RCC 7860 (cell line): Measurements from ENCODE around the gene COL6A3.
"Not testable (repeated sequence)": the region's sequence is repeated elsewhere in the genome, so short reads cannot be mapped to it uniquely, and the experiment has no call there.

Experiments used
- DNase-seq: peaks from one replicate; pipeline ENCODE4 v3.0.0-alpha.2; 2015; ENCODE audit warnings: low spot score
- FAIRE-seq: peaks from 2 replicates; lab custom pipeline; 2012; peaks lifted over from hg19 to GRCh38; lab: Jason Lieb, UNC

COL6A3 gene

DNA sequence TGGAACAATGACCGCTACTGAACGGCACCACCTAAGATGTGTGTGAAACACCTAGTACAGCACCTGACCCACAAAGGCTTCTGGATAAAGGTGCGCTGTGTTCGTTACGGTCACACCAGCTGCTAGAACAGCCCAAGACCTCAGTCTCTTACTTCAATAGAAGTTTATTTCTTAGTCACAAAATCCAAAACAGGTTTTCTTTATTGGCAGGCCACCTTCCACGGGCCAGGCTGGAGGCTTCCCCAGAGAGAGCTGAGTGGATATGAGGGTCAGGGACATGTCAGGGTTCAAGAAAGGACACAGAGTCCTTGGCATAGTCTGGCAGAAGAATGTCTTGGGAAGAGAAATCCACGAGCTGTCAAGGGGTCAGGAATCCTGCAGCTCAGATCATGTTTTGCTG is 92.2 kb downstream of the COL6A3 start:
- FAIRE-seq (no peak), DNase-seq (no peak)

GRCh38 chr2:237320801-237321560 is 93.0 kb downstream of the COL6A3 start:
- FAIRE-seq (no peak), DNase-seq (no peak)

GRCh38 chr2:237319887-237320286 is 94.1 kb downstream of the COL6A3 start:
- no peak for FAIRE-seq
- no peak for DNase-seq

DNA sequence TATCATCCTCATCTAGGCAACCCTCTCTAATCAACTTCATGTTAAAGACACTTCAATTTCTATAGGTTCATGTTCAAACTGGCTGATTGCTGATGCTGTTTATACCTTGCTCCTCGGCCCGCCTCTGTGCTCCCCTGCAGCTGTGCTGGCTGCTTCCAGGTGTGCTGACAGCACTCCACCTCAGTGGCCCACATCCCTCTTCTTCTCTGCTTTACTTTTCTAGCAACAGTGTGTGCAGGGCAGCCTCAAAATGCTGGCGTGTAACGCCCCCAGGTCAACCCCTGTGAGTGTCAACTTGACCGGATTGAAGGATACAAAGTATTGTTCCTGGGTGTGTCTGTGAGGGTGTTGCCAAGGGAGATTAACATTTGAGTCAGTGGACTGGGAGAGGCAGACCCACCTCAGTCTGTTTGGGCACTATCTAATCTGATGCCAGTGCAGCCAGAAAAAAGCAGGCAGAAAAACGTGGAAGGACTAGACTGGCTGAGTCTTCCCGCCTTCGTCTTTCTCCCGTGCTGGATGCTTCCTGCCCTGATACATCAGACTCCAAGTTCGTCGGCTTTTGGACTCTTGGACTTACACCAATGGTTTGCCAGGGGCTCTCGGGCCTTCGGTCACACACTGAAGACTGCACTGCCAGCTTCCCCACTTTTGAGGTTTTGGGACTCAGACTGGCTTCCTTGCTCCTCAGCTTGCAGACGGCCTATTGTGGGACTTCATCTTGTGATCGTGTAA is 94.7 kb downstream of the COL6A3 start:
- DNase-seq: no peak
- no peak for FAIRE-seq

- FAIRE-seq: no peak
- DNase-seq: no peak
These were observed 97.6 kb downstream of the COL6A3 start for GRCh38 chr2:237316339-237316738.

DNA sequence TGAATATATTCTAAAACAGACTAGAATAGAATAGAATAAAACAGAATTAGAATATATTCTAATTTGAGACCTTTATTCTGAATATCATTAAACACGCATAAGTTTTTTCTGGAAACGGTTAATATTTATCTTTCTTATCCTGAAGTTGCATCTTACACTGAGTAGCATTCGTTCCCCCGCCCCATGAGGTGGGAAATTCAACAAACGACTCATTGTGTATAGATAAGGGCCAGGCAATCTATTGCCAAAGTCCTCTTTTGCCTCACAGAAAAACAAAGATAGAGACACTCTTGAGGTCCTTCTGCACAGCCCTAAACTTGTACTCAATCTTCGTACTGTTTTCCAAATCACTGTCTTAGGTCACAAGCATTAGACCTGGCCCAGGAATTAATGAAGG is 98.1 kb downstream of the COL6A3 start:
- DNase-seq (no peak), FAIRE-seq (no peak)

- DNase-seq (no peak), FAIRE-seq (no peak)
These were observed 98.7 kb downstream of the COL6A3 start for GRCh38 chr2:237315170-237315828.

DNA sequence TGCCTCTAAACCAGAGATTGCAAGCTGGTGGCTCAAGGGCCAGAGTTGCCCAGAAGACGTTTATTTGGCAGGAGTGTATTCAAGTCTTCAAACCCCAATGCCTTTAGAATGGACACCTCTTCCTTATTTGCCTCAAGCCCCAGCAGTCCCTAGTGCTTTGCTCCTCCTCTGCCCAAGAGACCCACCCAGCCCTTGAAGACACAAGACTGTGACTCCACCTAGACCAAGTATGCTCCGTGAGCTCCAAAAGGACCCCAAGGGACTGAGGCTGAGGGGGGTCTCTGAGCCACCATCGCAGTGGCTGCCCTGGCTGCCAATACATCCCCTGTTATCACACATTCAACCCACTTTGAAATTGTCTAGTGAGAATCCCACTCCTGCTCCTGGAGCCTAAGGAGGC is 99.3 kb downstream of the COL6A3 start:
- DNase-seq: no peak
- FAIRE-seq: no peak

- DNase-seq (no peak), FAIRE-seq (no peak)
These were observed 99.8 kb downstream of the COL6A3 start for GRCh38 chr2:237314198-237314597.

DNA sequence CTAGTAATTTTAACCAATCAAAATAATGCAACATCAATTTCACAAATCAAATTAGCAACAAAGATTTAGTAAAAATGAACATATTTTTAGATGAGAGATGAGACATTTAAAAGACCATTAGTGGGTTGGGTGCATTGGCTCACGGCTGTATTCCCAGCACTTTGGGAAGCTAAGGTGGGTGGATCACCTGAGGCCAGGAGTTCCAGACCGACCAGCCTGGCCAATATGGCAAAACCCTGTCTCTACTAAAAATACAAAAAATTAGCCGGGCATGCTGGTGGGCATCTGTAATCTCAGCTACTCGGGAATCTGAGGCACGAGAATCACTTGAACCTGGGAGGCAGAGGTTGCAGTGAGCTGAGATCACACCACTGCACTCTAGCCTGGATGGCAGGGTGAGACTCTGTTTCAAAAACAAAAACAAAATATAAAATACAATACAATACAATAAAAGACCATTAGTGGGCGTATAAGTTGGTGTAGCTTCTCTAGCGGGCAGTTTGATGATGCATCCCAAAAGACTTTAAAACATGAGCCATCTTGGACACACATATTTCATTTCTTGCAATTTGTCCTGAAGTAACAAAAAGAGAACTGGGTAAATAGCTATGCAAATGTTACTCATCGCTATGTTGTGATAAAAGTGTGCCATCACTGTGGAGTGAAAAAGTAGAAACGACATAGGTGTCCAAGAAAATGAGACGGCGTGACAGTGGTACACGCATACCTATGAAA is 101.8 kb downstream of the COL6A3 start:
- no peak for FAIRE-seq
- no peak for DNase-seq

- DNase-seq (no peak), FAIRE-seq (no peak)
These were observed 103.3 kb downstream of the COL6A3 start for GRCh38 chr2:237310515-237311114.

DNA sequence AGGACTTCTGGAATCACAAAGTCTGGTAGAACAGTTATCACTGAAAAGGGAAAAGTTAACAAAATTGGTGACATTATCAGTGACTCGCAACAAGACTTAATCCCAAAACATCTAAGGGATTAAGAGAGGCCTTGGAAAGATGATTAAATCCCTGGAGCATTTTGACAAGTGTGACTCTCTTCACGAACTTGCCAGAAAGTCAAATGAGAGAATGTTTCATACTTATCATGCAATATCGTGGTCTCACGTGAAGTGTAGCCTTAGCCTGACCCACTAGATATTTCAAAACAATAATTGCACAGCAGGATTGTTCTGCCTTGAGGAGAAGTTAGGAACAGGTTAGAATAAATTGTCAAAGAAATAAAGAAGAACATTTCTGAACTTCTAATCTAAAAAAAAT is 104.5 kb downstream of the COL6A3 start:
- FAIRE-seq: no peak
- DNase-seq: no peak

DNA sequence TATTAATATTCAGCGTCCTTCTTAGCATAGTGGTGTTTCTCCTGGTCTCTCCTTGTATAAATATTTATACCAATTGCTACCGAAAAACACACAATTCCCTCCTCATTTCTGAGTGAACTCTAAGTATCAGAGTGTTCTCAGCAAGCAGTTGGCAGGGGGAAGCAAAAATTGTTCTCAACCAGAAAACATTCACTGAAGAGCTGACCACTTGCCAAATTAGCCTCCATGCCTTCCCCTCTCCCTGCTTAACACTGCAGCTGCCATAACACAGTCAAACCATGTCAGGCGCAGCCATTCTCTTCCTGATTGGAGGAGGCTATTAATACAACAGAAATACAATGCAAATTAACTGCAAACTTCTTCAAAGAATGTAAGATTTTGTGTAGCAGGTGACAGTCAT is 105.0 kb downstream of the COL6A3 start:
- DNase-seq (no peak), FAIRE-seq (no peak)

DNA sequence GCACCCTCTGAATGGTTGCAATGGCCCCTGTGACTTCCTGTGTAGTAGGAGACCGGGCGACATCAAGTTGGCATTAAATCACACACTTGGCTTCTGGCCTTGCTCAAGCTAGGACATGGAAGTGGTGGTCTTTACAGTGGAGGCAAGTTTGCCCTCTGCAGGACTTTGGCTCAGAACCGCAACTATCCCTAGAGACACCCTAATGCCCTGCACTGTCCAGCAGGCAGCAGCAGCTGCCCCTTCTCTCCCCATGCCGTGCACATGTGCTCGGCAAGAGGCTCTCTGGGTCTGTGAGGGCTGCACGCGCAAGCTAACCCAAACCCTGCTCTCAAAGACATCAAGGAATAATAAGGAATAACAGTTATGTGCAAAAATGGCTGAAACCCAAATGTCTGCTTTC is 106.5 kb downstream of the COL6A3 start:
- no peak for FAIRE-seq
- no peak for DNase-seq

- DNase-seq (no peak), FAIRE-seq (no peak)
These were observed 107.2 kb downstream of the COL6A3 start for GRCh38 chr2:237306787-237307170.

- DNase-seq (peak; percentile 42), FAIRE-seq (no peak)
These were observed 107.7 kb downstream of the COL6A3 start for GRCh38 chr2:237306083-237306786.

DNA sequence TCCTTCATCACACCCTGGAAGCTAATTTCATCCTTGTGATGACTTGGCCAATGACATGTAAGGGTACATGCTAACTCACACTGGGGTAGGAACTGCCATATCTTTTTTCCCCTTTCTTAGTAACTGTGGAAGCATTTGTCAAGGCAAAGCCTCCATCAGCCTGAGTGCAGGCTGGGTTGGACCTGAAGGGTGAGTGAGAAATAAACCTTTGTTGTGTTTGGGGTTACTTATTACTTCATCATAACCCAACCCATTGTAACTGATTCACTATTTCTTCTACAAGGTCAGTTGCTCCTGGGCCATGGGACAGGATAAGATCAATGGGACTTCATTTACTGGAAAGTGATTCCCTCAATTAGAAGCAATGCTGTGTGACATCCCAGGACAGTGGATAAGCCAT is 108.4 kb downstream of the COL6A3 start:
- FAIRE-seq: peak; percentile 50
- peak; percentile 14 for DNase-seq

- DNase-seq: peak; percentile 86
- FAIRE-seq: peak; percentile 93
These were observed 109.0 kb downstream of the COL6A3 start for GRCh38 chr2:237304763-237305514.

DNA sequence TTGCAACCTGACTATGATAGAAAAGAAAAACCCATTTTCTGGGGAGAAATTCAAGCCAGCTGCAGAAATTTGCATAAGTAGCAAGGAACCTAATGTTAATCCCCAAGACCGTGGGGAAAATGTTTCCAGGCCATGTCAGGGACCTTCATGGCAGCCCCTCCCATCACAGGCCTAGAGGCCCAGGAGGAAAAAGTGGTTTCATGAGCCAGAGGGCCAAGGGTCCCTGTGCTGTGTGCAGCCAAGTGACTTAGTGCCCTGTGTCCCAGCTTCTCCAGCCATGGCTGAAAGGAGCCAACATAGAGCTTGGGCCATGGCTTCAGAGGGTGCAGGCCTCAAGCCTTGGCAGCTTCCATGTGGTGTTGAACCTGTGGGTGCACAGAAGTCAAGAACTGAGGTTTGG is 110.7 kb downstream of the COL6A3 start:
- DNase-seq, FAIRE-seq: not testable (repeated sequence)
